Astrocyte of the spinal cord (primary cell): ENCODE results near the gene GALNT2.

Experiments used
- DNase-seq: peaks from one replicate; pipeline ENCODE4 v3.0.0; 2011; ENCODE audit warnings: low read depth, low spot score
- H3K4me3 ChIP-seq: 2 replicates; pipeline ENCODE4 v1.5.1; 2011; ENCODE audit warnings: low read depth, mild to moderate bottlenecking, low read length, moderate library complexity
- in situ Hi-C: cut with HindIII; loops from 2 replicates; pipeline ENCODE4 v1.10.0; 2017; ENCODE audit warnings: low sequenced_read_pairs
- TF ChIP-seq, protein P1 (sequence below): IDR thresholded peaks from 2 replicates; pipeline ENCODE4 v1.5.1; 2012; ENCODE audit warnings: low read depth, mild to moderate bottlenecking, low read length, inconsistent platforms

The GALNT2 gene

DNA sequence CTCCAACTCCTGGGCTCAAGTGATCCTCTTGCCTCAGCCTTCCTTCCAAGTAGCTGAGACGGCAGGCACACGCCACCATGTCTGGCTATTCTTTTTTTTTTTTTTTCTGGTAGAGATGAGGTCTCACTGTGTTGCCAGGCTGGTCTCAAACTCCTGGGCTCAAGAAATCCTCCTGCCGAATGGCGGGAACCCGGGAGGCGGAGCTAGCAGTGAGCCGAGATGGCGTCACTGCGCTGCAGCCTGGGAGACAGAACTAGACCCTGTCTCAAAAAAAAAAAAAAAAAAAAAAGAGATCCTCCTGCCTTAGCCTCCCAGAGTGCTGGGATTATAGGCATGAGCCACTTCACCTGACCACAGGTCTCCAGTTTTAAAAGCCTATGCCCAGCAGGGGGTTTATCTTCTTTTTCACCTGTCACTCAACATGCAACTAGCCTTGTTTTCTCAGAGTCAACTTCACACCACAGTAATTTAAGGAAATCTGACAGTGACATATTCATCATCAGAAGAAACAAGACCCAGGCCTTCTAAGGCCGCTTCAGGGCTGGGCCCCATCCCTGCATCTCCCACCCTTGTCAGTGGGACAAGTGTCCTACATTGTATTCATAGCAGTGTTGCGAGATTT is 38.3 kb upstream of the GALNT2 start:
- TF ChIP-seq, protein P1, sequence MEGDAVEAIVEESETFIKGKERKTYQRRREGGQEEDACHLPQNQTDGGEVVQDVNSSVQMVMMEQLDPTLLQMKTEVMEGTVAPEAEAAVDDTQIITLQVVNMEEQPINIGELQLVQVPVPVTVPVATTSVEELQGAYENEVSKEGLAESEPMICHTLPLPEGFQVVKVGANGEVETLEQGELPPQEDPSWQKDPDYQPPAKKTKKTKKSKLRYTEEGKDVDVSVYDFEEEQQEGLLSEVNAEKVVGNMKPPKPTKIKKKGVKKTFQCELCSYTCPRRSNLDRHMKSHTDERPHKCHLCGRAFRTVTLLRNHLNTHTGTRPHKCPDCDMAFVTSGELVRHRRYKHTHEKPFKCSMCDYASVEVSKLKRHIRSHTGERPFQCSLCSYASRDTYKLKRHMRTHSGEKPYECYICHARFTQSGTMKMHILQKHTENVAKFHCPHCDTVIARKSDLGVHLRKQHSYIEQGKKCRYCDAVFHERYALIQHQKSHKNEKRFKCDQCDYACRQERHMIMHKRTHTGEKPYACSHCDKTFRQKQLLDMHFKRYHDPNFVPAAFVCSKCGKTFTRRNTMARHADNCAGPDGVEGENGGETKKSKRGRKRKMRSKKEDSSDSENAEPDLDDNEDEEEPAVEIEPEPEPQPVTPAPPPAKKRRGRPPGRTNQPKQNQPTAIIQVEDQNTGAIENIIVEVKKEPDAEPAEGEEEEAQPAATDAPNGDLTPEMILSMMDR: no peak
- DNase-seq: no peak
- no peak overlapping the region for H3K4me3 ChIP-seq
- in situ Hi-C loops: no loop called here

DNA sequence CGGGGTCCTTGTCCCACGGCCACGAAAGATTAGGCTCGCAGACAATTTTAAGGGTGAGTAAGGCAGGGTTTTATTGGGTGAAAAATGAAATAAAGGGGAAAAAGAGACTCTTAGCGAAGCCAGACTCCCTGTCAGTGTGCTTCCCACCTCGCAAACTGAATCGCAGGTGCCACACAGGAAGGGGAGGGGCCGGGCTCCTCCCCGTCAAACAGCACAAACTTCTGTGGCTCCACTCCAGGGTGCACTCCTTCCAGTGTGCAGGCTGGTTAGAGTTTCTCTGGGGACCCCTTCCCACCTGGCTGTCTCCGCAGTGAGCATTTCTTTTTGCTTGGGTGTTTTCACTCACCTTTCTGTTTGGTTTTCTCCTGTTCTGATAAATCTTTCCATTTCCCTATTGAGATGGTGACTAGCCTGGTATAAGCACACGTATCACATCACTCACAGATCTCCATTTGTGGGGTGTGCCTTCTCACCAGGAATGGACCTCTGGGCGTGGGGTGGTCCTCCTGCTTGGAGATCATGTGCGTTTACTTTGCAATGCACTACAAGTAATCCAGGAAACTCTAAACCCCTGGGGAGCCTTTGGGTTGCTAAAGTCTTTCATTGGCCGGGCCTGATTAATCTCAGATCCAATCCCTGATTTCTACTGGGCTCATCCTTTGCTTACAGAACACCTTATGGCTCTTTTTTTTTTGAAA is 37.6 kb upstream of the GALNT2 start:
- TF ChIP-seq, protein P1: no peak
- no peak for DNase-seq
- H3K4me3 ChIP-seq: no peak overlapping the region
- in situ Hi-C loops: no loop called here

DNA sequence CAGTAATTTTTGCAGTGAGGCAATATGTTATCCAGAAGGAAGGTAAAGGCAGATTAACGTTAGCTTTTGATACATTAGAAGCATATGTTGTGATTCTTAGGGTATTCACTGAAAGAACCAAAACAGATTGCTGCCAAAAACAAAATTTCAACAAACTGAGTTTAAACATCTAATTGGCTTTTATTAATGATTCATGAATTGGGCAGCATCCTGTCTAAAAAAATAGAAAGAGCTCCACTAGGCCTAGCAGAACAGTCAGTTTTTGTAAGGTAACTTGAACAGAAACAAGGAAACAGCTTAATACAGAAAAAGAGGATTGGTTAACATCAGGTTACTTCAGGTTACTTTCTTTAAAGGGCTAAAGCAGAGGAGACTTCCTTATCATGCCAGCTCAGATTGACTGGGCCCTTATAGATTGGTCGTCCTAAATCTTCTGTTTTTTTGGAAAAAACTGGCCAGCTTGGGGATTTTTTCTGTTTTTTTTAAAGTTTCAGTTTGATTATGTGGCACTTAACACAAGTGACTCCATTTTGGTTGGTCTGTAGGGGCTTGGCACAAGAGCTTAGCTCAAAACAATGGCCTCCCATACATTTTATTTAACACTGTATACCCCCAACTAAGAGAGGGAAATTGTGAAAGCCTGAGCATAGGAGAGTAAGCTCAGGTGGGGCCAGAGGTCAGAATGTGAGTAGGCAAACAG is 36.8 kb upstream of the GALNT2 start:
- no peak for DNase-seq
- TF ChIP-seq, protein P1: no peak
- H3K4me3 ChIP-seq: no peak overlapping the region
- in situ Hi-C loops: no loop called here

DNA sequence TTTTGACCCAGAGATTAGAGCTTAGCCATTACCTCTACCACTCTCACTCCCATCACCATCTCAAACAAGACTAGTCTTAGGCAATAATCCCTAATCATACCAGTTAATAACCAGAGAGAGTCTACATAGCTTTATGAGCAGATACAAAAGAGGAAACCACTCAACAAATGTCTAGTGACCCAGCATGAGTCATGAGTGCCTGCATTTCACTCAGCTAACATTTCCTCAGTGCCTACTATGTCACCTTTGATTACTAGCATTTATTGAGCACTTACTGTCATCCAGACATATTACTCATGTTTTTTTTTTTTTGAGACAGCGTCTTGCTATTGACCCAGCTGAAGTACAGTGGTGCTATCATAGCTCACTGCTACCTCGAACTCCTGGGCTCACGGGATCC is 35.9 kb upstream of the GALNT2 start:
- DNase-seq: no peak
- in situ Hi-C loops: no loop called here
- no peak overlapping the region for H3K4me3 ChIP-seq
- TF ChIP-seq, protein P1: no peak

DNA sequence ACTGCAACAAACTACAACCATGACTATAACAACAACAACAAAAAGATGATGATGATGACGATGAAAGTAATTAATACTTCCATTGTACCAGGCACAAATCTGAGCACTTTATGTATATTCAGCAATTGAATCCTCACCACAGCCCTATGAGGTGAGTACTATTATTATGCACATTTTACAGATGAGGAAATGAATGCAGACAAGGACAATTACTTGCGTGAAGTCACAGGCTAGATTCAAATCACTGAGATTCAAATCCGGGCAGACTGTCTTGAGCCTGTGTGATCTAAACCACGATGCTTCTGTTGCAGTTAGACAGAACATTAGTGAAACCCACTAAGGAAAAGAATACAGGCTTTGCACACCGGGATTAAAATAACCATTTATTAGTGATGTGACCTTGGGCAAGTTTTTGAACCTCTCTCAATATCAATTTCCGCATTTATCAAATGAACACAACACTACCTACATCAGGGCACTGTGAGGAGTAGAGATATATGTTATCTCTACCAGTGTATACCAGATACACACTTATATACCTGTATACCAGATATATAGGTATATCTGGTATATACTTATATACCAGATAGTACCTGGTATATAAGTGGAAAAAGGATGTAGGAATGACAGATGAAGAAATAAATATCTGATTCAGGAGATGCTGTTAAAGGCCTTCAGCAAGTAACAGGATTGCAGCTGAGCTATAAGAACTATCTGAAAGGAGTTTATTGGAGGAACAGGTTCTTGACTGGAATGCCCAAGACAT is 34.3 kb upstream of the GALNT2 start:
- no peak overlapping the region for H3K4me3 ChIP-seq
- TF ChIP-seq, protein P1: no peak
- DNase-seq: no peak
- in situ Hi-C loops: no loop called here

DNA sequence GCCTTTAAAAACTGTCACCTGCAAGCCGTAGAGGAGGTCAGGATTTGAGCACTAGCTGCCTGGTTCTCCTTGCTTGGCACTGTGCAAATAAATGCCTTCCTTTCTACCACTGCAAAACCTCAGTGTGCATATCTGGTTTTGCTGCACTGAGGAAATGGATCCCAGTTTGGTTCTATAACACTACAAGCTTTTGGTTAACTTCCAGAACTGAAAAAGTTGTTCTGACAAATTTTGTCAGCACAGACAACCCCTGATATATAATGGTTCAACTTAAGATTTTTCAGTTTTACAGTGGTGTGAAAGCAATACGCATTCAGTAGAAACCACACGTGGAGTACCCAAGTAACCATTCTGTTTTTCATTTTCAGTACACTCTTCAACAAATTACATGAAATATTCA is 29.8 kb upstream of the GALNT2 start:
- TF ChIP-seq, protein P1: no peak
- DNase-seq: no peak
- in situ Hi-C loops: no loop called here
- no peak overlapping the region for H3K4me3 ChIP-seq
